Cardiac fibroblast (primary cell): ENCODE data around the gene PTPRT.

Experiments
- DNase-seq, 2 donors: peaks; one replicate each; pipeline versions ENCODE4 v3.0.0 to v3.0.0-alpha.2; 2010; ENCODE audit warnings: low read depth in 2 of 2
- H3K4me3 ChIP-seq, 2 donors: replicated peaks in 1 of 2; 1 replicate in 1 of 2; 2 replicates in 1 of 2; pipeline ENCODE4 v1.5.1; 2011; ENCODE audit warnings: low read depth in 2 of 2, low read length in 2 of 2, mild to moderate bottlenecking in 2 of 2, moderate library complexity in 1 of 2
- TF ChIP-seq, protein P1 (sequence below): IDR thresholded peaks from one replicate; pipeline ENCODE4 v1.5.1; 2011; ENCODE audit warnings: low read depth, mild to moderate bottlenecking, low read length, inconsistent platforms

Gene PTPRT

DNA sequence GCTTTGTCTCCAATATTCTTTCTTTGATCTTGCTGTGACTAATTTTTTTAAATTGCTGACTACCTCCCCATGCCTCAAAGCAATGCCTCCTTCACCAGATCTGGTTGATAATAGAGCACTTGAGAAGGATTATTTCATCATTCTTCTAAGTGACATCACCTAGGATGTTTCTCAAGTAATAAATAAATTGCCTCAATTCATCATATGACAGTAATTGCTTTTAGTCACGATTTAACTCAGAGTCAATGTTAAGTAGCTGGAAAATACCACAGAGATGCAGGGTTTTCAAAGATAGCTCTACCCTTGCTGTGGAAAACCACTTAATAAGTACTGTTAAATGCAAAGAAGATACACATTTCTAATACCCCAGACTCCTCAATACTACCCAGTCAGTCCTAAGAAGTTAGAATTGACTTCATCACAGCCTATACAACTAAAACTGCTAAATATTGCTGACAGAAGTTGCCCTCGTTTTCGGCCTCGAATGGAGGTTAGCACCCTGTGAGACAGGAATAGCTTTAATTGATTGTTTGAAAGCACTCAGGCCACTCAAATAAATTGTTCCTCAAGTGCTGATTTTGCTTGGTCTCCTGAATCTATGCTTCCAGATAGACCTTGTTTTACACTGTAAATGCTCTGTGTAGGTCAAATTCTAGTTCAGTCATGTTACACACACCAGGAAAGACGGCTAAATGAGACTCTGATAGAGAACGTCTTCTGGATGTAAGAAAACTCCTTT is 931.0 kb downstream of the PTPRT start:
- TF ChIP-seq, protein P1, sequence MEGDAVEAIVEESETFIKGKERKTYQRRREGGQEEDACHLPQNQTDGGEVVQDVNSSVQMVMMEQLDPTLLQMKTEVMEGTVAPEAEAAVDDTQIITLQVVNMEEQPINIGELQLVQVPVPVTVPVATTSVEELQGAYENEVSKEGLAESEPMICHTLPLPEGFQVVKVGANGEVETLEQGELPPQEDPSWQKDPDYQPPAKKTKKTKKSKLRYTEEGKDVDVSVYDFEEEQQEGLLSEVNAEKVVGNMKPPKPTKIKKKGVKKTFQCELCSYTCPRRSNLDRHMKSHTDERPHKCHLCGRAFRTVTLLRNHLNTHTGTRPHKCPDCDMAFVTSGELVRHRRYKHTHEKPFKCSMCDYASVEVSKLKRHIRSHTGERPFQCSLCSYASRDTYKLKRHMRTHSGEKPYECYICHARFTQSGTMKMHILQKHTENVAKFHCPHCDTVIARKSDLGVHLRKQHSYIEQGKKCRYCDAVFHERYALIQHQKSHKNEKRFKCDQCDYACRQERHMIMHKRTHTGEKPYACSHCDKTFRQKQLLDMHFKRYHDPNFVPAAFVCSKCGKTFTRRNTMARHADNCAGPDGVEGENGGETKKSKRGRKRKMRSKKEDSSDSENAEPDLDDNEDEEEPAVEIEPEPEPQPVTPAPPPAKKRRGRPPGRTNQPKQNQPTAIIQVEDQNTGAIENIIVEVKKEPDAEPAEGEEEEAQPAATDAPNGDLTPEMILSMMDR, result no peak
- no peak overlapping the region for H3K4me3 ChIP-seq

DNA sequence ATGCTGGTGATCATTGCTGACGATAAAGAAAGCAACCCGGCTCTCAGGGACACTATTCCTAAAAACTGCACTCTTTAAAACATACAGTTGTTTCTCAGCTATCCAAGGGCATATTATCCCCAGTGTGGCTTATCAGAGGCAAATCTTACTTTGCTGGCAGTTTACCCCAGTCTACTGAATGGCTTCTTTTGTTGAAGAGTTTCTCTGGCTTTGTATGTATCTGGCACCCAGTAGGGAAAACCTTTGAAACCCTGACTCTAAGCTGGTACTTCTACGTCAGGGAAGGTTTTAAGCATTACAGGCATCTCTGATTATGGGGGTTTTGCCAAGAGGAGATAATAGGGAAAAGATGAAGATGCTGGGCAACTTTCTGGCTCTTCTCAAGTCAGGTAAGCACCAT is 933.9 kb downstream of the PTPRT start:
- H3K4me3 ChIP-seq, result no peak overlapping the region
- TF ChIP-seq, protein P1, result no peak
- DNase-seq, result no peak

More for the DNA sequence above, 931.0 kb downstream of the PTPRT start:
- DNase-seq, result no peak

DNA sequence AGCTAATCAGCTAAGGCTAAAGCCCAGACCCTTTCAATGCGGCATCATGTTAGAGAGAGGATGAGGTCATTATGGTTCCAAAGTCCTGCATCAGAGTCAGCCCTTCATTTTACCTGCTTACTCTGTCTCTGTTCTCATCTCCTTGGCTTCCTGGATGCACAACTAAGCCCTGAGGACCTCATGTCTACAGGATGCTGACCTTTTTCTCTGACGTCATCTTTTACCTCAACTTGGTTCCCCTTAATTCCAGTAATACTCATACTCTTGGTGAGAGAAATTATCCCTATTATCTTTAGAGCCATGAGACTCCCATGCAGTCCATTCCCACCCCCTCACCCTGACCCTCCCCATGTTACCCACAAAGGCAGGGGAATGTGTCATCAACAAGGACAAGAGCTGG is 935.0 kb downstream of the PTPRT start:
- H3K4me3 ChIP-seq, result no peak overlapping the region
- no peak for DNase-seq
- TF ChIP-seq, protein P1, result no peak

DNA sequence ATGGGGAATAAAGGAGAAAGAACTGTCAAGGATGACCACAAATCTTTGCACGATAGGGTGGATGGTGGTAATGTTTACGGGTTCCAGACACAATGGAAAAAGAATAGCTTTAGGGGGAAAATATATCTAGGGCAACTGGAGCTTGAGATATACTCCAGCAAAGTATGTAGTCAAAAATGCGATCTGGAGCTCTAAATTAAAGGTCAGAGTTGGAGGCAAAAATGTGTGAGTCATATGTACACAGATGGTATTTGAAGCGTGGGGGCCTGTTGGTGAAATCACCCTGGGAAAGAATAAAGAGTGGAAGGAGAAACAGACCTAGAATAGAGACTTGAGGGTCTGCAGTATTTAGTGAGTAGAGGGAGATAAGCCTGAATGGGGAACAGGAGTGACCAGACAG is 937.6 kb downstream of the PTPRT start:
- TF ChIP-seq, protein P1, result no peak
- no peak for DNase-seq
- no peak overlapping the region for H3K4me3 ChIP-seq

DNA sequence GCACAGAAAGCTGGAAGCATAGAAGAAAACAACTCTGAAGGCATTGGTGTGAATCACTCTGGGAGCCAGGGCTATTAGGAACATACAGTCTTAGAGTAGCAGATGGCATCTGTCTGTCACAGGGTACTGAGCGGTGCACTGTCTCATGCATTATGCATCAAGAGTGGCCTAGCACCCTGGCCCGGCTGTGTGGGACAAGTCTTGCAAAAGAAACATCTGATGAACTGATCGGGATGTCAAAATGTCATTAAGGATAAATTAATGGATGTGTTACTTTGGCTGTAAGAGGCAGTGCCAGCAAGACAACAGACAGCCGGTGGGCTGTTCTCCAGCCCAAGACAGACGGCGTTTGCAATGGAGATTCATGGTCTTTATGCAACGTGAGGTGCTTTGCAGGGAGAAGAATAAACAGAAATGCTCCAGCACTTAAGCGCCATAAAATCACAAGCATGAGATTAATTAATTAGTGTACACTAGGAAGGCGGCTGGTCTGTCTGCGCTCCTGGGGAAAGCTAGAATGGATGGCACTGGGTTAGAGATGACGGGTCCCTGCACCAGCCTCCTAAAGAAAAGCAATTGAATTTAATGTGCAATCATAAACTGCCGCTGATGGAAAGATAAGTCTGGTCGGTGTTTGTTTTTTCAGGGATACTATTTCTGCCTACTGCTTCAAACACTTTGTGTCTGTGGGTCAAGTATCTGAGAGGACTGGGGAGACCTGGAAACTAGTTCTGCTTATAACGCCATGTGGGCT is 970.9 kb downstream of the PTPRT start:
- H3K4me3 ChIP-seq, result no peak overlapping the region
- TF ChIP-seq, protein P1, result no peak
- DNase-seq, result no peak

DNA sequence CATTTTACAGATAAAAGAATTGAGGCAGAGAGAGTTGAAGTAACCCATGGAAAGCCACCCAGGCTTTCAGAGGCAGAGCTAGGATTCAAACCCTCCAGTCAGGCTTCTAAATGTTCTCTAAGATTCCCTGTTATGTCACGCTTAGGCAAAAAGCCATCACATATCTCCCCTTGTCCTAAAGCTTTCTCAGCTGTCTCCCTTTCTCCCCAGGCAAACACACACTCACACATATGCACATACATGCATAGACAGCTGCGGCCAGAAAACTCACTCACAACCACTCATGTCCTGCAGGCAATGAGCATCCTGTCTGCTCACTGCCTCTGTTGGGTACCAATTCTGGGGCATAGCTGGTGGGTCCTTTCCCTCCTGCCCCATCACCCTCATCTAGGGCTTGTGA is 975.6 kb downstream of the PTPRT start:
- DNase-seq, result no peak

More for the DNA sequence above, 975.6 kb downstream of the PTPRT start:
- TF ChIP-seq, protein P1, result no peak
- no peak overlapping the region for H3K4me3 ChIP-seq
